Thoracic aorta (tissue), 2 donors: ENCODE measurements around the gene PDE6A. TPM values are rescaled to one million over a fixed set of nuclear protein-coding genes. Genes with fewer than 3 reads are reported as not detected.

ENCODE experiments used
- ATAC-seq: fragments of 150-250 bp; one replicate; pipeline ENCODE4 v1.8.0; 2017; ENCODE audit warnings: low read depth; ENCODE audit not compliant: insufficient number of reproducible peaks, low FRiP score
- DNase-seq: peaks from one replicate; pipeline ENCODE4 v3.0.0-alpha.2; 2020; ENCODE audit warnings: low spot score
- H3K27ac ChIP-seq, 2 donors: fragments of 200-600 bp; sonication (generic); 1 replicate in 1 of 2; 2 replicates in 1 of 2; pipeline ENCODE4 v1.5.1; 2016; ENCODE audit warnings: mild to moderate bottlenecking in 2 of 2, moderate library complexity in 2 of 2
- H3K27me3 ChIP-seq: fragments of 200-600 bp; sonication (generic); replicated peaks from 2 replicates; pipeline ENCODE4 v1.6.0; 2016; ENCODE audit warnings: mild to moderate bottlenecking; ENCODE audit not compliant: insufficient read depth
- H3K36me3 ChIP-seq: fragments of 200-600 bp; sonication (generic); one replicate; pipeline ENCODE4 v1.5.1; 2016
- H3K4me1 ChIP-seq, 2 donors: fragments of 200-600 bp; sonication (generic); 1 replicate in 1 of 2; 2 replicates in 1 of 2; pipeline versions ENCODE4 v1.5.1 to v1.6.0; 2016; ENCODE audit warnings: low read depth in 2 of 2, mild to moderate bottlenecking in 1 of 2; ENCODE audit not compliant: control insufficient read depth in 1 of 2
- H3K4me3 ChIP-seq: fragments of 200-600 bp; sonication (generic); 2 replicates; pipeline ENCODE4 v1.5.1; 2016; ENCODE audit warnings: mild to moderate bottlenecking
- H3K9me3 ChIP-seq: fragments of 200-600 bp; sonication (generic); 2 replicates; pipeline ENCODE4 v1.5.1; 2016
- total RNA-seq, 2 donors: library from RNA; depleted of rRNA; stranded (reverse); fragments of >200 nt; gene quantifications; one replicate each; pipeline versions ENCODE4 v1.1.0 to v1.2.3, GENCODE V29; 2016
- TF ChIP-seq, protein P1 (sequence below): fragments of 200-600 bp; sonication (generic); IDR thresholded peaks from one replicate; pipeline ENCODE4 v1.5.1; 2019; ENCODE audit warnings: antibody characterized with exemption

PDE6A gene
- total RNA-seq, 2 donors from 2014 or later, result not detected

DNA sequence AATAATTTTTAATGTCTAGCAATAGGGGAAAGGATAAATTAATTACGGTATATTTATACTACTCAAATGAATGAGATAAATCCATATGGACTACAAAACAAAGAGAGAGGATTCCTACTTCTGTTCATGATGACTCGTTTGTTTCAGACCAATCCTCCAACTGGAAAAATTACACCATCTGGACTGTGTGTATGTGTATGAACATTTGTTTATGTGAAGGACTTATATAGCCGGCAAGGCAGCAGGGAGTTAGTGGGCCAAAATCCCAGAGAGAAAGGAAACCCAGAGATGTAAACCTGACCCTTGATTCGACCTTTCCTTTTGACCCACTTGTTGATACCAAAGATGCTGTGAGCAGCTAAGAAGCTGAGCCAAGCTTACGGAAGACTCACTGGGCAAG is 20.1 kb downstream of the PDE6A start:
- TF ChIP-seq, protein P1, sequence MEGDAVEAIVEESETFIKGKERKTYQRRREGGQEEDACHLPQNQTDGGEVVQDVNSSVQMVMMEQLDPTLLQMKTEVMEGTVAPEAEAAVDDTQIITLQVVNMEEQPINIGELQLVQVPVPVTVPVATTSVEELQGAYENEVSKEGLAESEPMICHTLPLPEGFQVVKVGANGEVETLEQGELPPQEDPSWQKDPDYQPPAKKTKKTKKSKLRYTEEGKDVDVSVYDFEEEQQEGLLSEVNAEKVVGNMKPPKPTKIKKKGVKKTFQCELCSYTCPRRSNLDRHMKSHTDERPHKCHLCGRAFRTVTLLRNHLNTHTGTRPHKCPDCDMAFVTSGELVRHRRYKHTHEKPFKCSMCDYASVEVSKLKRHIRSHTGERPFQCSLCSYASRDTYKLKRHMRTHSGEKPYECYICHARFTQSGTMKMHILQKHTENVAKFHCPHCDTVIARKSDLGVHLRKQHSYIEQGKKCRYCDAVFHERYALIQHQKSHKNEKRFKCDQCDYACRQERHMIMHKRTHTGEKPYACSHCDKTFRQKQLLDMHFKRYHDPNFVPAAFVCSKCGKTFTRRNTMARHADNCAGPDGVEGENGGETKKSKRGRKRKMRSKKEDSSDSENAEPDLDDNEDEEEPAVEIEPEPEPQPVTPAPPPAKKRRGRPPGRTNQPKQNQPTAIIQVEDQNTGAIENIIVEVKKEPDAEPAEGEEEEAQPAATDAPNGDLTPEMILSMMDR, result no peak
- DNase-seq, result no peak

DNA sequence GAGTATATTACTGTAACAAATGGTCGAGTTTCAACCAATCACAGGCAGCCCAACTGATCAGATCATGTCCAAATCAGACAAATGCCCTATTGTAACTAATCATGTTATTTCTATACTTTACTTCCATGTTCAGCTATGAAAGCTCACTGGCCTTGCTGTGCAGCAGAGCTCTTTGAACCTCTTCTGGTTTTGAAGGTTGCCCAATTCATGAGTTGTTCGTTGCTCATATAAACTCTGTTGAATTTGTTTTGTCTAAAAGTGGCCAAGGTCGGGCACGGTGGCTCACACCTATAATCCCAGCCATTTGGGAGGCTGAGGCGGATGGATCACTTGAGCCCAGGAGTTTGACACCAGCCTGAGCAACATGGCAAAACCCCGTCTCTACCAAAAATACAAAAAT is 21.6 kb downstream of the PDE6A start:
- H3K27ac ChIP-seq, result no peak overlapping the region
- no peaks in the 10 kb centered on the region for H3K36me3 ChIP-seq
- no peaks in the 10 kb centered on the region for H3K27me3 ChIP-seq
- H3K4me1 ChIP-seq, result peaks cover 7 to 26% of the 10 kb centered on the region in 2 donors
- ATAC-seq (no peak), DNase-seq (no peak)
- no peaks in the 10 kb centered on the region for H3K9me3 ChIP-seq
- TF ChIP-seq, protein P1, result no peak
- no peak overlapping the region for H3K4me3 ChIP-seq

More for the DNA sequence above, 20.1 kb downstream of the PDE6A start:
- Histone ChIP-seq H3K36me3 (no peaks in the 10 kb centered on the region), H3K4me1 (peaks cover 1 to 14% of the 10 kb centered on the region in 2 donors), H3K9me3 (no peaks in the 10 kb centered on the region), H3K4me3 (no peak overlapping the region), H3K27ac (no peak overlapping the region), H3K27me3 (no peaks in the 10 kb centered on the region)
- ATAC-seq, result no peak

DNA sequence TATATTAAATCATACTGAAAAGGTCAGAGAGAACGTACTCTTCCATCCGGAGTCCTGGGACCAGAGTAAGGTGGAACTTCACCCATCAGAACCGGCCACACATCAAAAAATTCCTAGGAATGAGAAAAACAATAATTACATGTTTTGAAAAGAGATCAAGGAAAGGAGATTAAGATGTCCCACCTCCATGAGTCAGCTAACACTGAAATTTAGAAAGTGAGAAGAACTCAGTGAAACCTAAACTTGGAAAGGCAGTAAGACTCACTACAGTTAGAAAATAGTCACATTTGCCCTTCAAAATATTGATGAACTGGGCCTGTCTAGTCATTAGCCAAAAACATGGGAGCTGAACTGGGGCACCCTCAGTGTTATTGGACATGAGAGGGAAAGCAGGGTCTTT is 23.0 kb downstream of the PDE6A start:
- H3K4me3 ChIP-seq, result no peak overlapping the region
- H3K4me1 ChIP-seq, result peaks cover 7 to 34% of the 10 kb centered on the region in 2 donors
- no peaks in the 10 kb centered on the region for H3K27me3 ChIP-seq
- H3K9me3 ChIP-seq, result no peaks in the 10 kb centered on the region
- no peak for DNase-seq
- no peaks in the 10 kb centered on the region for H3K36me3 ChIP-seq
- H3K27ac ChIP-seq, result no peak overlapping the region
- ATAC-seq, result no peak
- TF ChIP-seq, protein P1, result no peak

DNA sequence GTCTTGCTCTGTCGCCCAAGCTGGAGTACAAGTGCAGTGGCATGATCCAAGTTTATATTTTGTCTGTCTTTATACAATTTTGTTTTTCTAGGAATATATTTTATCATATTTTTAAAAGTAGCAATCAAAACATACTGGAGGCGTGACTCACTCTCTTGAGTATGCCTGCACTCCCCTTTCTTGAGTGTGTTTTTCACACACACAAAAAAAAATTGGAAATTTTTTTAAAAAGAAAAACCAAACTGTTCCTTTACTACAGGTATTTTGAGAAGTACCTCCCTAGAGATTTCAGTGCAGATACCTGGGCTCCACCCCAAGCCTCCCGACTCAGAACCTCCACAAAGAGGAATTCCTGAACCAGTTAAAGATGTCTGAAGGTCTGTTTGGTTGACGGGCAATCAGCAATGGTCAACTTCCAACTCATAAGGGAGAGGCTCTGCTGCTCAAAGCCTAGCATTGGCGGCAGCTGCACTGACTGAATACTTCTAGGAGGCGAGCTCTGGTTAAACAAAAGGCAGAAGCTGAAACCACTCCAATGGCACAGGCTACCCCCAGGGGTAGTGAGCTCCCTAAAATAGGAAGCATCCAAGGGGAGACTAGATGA is 27.4 kb downstream of the PDE6A start:
- Histone ChIP-seq H3K27ac (peak overlapping the region; percentile 65 to 85), H3K4me3 (peak overlapping the region; percentile 9), H3K36me3 (no peaks in the 10 kb centered on the region), H3K27me3 (no peaks in the 10 kb centered on the region), H3K9me3 (no peaks in the 10 kb centered on the region), H3K4me1 (peaks cover 7 to 40% of the 10 kb centered on the region in 2 donors)
- DNase-seq, result no peak
- TF ChIP-seq, protein P1, result no peak
- ATAC-seq, result no peak

DNA sequence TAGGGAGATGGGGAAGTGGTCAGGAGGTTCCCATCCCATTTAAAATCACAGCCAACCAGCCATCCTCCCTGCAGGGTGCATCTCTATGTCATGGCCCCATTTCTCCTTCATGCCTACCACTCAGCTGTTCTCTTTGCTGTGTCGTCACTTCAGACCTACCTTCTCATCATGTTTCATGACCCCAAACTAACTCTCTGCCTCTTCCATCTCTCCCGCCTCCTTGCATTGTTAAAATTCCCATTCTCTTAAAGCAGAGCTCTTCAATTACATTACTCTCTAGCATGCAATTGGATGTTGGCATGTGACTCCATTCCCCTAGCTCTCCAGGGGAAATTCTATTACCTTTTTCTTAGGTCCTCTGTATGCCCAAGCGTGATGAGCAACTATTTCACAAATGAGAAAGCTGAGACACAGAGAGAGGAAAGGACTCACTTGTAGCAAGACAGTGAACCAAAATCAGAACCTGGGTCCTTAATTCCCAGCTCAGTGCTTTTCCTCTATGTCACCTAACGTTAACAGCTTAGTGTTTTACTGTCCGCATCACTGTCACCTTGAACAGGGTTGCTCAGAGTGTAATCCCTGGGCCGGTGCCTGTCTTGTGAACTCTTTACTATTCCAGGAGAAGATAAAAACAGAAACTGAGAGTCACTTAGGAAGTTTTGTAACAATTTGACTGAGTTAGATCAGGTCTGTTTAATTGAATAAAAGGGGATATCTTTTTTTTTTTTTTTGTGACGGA is 28.1 kb downstream of the PDE6A start:
- TF ChIP-seq, protein P1, result no peak
- no peaks in the 10 kb centered on the region for H3K27me3 ChIP-seq
- H3K9me3 ChIP-seq, result no peaks in the 10 kb centered on the region
- peak overlapping the region; percentile 9 for H3K4me3 ChIP-seq
- ATAC-seq (no peak), DNase-seq (no peak)
- no peaks in the 10 kb centered on the region for H3K36me3 ChIP-seq
- H3K27ac ChIP-seq, result peak overlapping the region; percentile 65 to 85
- H3K4me1 ChIP-seq, result peaks cover 7 to 40% of the 10 kb centered on the region in 2 donors
